Mesendoderm (in vitro differentiated cells): Measurements from ENCODE around the gene MBD4.

Source experiments
- DNase-seq: peaks from one replicate; pipeline ENCODE4 v3.0.0; 2013
- H2AK5ac ChIP-seq: 2 replicates; pipeline ENCODE4 v1.6.1; 2013; ENCODE audit warnings: low read length, inconsistent platforms
- H2BK120ac ChIP-seq: 2 replicates; pipeline ENCODE4 v1.6.1; 2013; ENCODE audit warnings: low read depth, mild to moderate bottlenecking, low read length, moderate library complexity, mixed read lengths
- H2BK15ac ChIP-seq: replicated peaks from 2 replicates; pipeline ENCODE4 v1.6.1; 2013; ENCODE audit warnings: low read depth, mild to moderate bottlenecking, moderate library complexity
- H2BK5ac ChIP-seq: 2 replicates; pipeline ENCODE4 v1.6.1; 2013; ENCODE audit warnings: low read length, inconsistent platforms
- H3K18ac ChIP-seq: 2 replicates; pipeline ENCODE4 v1.6.1; 2013; ENCODE audit warnings: mild to moderate bottlenecking, low read length, mixed read lengths
- H3K23ac ChIP-seq: one replicate; pipeline ENCODE4 v1.6.1; 2013; ENCODE audit warnings: low read length
- H3K27ac ChIP-seq: 2 replicates; pipeline ENCODE4 v1.5.1; 2013; ENCODE audit warnings: low read depth, mild to moderate bottlenecking, inconsistent platforms, low read length, moderate library complexity
- H3K27me3 ChIP-seq: 2 replicates; pipeline ENCODE4 v1.6.1; 2013; ENCODE audit warnings: low read length, control low read depth, mild to moderate bottlenecking, inconsistent platforms; ENCODE audit not compliant: insufficient read depth, poor library complexity
- H3K36me3 ChIP-seq: 2 replicates; pipeline ENCODE4 v1.6.1; 2013; ENCODE audit warnings: low read length, inconsistent platforms; ENCODE audit not compliant: control insufficient read depth, insufficient read depth
- H3K4ac ChIP-seq: one replicate; pipeline ENCODE4 v1.6.1; 2013; ENCODE audit warnings: low read depth, mild to moderate bottlenecking, low read length, moderate library complexity
- H3K4me1 ChIP-seq: 2 replicates; pipeline ENCODE4 v1.6.1; 2013; ENCODE audit warnings: low read depth, low read length, inconsistent platforms; ENCODE audit not compliant: control insufficient read depth
- H3K4me2 ChIP-seq: 2 replicates; pipeline ENCODE4 v1.6.1; 2013; ENCODE audit warnings: low read length
- H3K4me3 ChIP-seq: 2 replicates; pipeline ENCODE4 v1.5.1; 2013; ENCODE audit warnings: mild to moderate bottlenecking, low read length
- H3K56ac ChIP-seq: one replicate; pipeline ENCODE4 v1.6.1; 2013; ENCODE audit warnings: low read length
- H3K79me1 ChIP-seq: 2 replicates; pipeline ENCODE4 v1.6.1; 2013; ENCODE audit warnings: low read length, inconsistent platforms
- H3K79me2 ChIP-seq: 2 replicates; pipeline ENCODE4 v1.6.1; 2013; ENCODE audit warnings: mild to moderate bottlenecking, low read length; ENCODE audit not compliant: control insufficient read depth, insufficient read depth
- H3K9ac ChIP-seq: 2 replicates; pipeline ENCODE4 v1.6.1; 2013; ENCODE audit warnings: low read length, inconsistent platforms
- H4K5ac ChIP-seq: one replicate; pipeline ENCODE4 v1.6.1; 2013; ENCODE audit warnings: low read length
- H4K8ac ChIP-seq: one replicate; pipeline ENCODE4 v1.6.1; 2013; ENCODE audit warnings: low read depth, mild to moderate bottlenecking, control low read depth, low read length, moderate library complexity
- WGBS: extraction: QIAGEN DNeasy Blood & Tissue Kit; methylation state at CpG from one replicate; pipeline ENCODE4 v1.1.7; 2013; ENCODE audit warnings: low lambda C conversion rate, missing lambda C conversion rate; ENCODE audit not compliant: insufficient coverage; ENCODE audit errors: extremely low coverage; 5-methylcytosine and 5-hydroxymethylcytosine counted together

The MBD4 gene

GRCh38 chr3:129449279-129450115 is 9.7 kb upstream of the MBD4 start:
- Histone ChIP-seq H2BK15ac (no peak overlapping the region), H2BK5ac (no peak overlapping the region), H2AK5ac (no peak overlapping the region), H3K4me1 (peaks cover 12% of the 10 kb centered on the region), H3K9ac (no peak overlapping the region), H3K27me3 (no peaks in the 10 kb centered on the region), H3K4me2 (no peak overlapping the region), H3K56ac (peak overlapping the region; percentile 28), H3K36me3 (no peaks in the 10 kb centered on the region), H2BK120ac (no peak overlapping the region), H3K27ac (no peak overlapping the region), H3K4ac (no peak overlapping the region), H3K79me1 (no peaks in the 10 kb centered on the region), H4K5ac (no peak overlapping the region), H3K79me2 (no peaks in the 10 kb centered on the region), H3K18ac (peak overlapping the region; percentile 70), H4K8ac (peak overlapping the region; percentile 86), H3K23ac (no peak overlapping the region), H3K4me3 (no peak overlapping the region)
- peak; percentile 35 for DNase-seq
- WGBS: no CpG with 5 or more reads among the region's 5 CpGs

GRCh38 chr3:129448186-129448895 is 8.6 kb upstream of the MBD4 start:
- peaks cover 2% of the 10 kb centered on the region for H3K79me1 ChIP-seq
- peak overlapping the region; percentile 64 for H3K18ac ChIP-seq
- no peak overlapping the region for H3K4me2 ChIP-seq
- H3K4me1 ChIP-seq: peaks cover 12% of the 10 kb centered on the region
- H3K79me2 ChIP-seq: no peaks in the 10 kb centered on the region
- no peak overlapping the region for H2BK5ac ChIP-seq
- no peak overlapping the region for H4K8ac ChIP-seq
- H3K4ac ChIP-seq: no peak overlapping the region
- H3K9ac ChIP-seq: no peak overlapping the region
- no peaks in the 10 kb centered on the region for H3K36me3 ChIP-seq
- H3K56ac ChIP-seq: no peak overlapping the region
- H2AK5ac ChIP-seq: no peak overlapping the region
- H3K4me3 ChIP-seq: no peak overlapping the region
- no peak overlapping the region for H2BK15ac ChIP-seq
- no peaks in the 10 kb centered on the region for H3K27me3 ChIP-seq
- WGBS: no CpG with 5 or more reads among the region's 18 CpGs
- peak overlapping the region; percentile 8 for H3K27ac ChIP-seq
- no peak overlapping the region for H2BK120ac ChIP-seq
- H3K23ac ChIP-seq: no peak overlapping the region
- peak; percentile 58 for DNase-seq
- no peak overlapping the region for H4K5ac ChIP-seq

GRCh38 chr3:129446926-129447325 is 7.2 kb upstream of the MBD4 start:
- no peak for DNase-seq
- H3K4me3 ChIP-seq: no peak overlapping the region

GRCh38 chr3:129445471-129445870 is 5.7 kb upstream of the MBD4 start:
- Histone ChIP-seq H3K27ac (no peak overlapping the region), H2BK15ac (no peak overlapping the region), H3K56ac (no peak overlapping the region), H3K36me3 (no peaks in the 10 kb centered on the region), H3K23ac (no peak overlapping the region), H2BK5ac (no peak overlapping the region), H3K18ac (no peak overlapping the region), H4K5ac (no peak overlapping the region), H3K4ac (no peak overlapping the region), H3K4me1 (peaks cover 18% of the 10 kb centered on the region), H3K4me2 (no peak overlapping the region), H3K9ac (no peak overlapping the region), H3K79me2 (peaks cover 3% of the 10 kb centered on the region), H4K8ac (no peak overlapping the region), H2BK120ac (no peak overlapping the region), H3K4me3 (no peak overlapping the region), H2AK5ac (no peak overlapping the region), H3K79me1 (peaks cover 4% of the 10 kb centered on the region), H3K27me3 (no peaks in the 10 kb centered on the region)
- no peak for DNase-seq
- no CpG with 5 or more reads among the region's 3 CpGs for WGBS

More at GRCh38 chr3:129446926-129447325, 7.2 kb upstream of the MBD4 start:
- Histone ChIP-seq H3K27ac (no peak overlapping the region), H3K56ac (no peak overlapping the region), H2BK120ac (no peak overlapping the region), H2BK15ac (peak overlapping the region; percentile 36), H3K4me1 (peaks cover 12% of the 10 kb centered on the region), H3K36me3 (no peaks in the 10 kb centered on the region), H3K9ac (no peak overlapping the region), H3K18ac (no peak overlapping the region), H3K4me2 (no peak overlapping the region), H3K23ac (no peak overlapping the region), H3K79me1 (peaks cover 2% of the 10 kb centered on the region), H4K8ac (no peak overlapping the region), H3K27me3 (no peaks in the 10 kb centered on the region), H3K79me2 (no peaks in the 10 kb centered on the region), H3K4ac (no peak overlapping the region), H2BK5ac (no peak overlapping the region), H2AK5ac (no peak overlapping the region), H4K5ac (no peak overlapping the region)
- no CpG with 5 or more reads among the region's 1 CpG for WGBS

- Histone ChIP-seq H3K4me2 (no peak overlapping the region), H3K79me1 (peaks cover 4% of the 10 kb centered on the region), H3K56ac (no peak overlapping the region), H4K8ac (no peak overlapping the region), H3K36me3 (no peaks in the 10 kb centered on the region), H4K5ac (no peak overlapping the region), H3K4me3 (no peak overlapping the region), H3K79me2 (peaks cover 12% of the 10 kb centered on the region), H3K23ac (no peak overlapping the region), H2BK120ac (no peak overlapping the region), H3K27me3 (no peaks in the 10 kb centered on the region), H3K4me1 (peaks cover 7% of the 10 kb centered on the region), H3K18ac (no peak overlapping the region), H2BK5ac (no peak overlapping the region), H3K9ac (no peak overlapping the region), H3K27ac (no peak overlapping the region), H2BK15ac (no peak overlapping the region), H2AK5ac (no peak overlapping the region), H3K4ac (no peak overlapping the region)
- no peak for DNase-seq
Measured at GRCh38 chr3:129442947-129443346, 3.2 kb upstream of the MBD4 start.
